GM21529 (cell line): ENCODE measurements around the gene ARHGEF10L.

ENCODE experiments used
- ATAC-seq: cut with Tn5 transposase; IDR thresholded peaks from one replicate; pipeline ENCODE4 v1.9.1; 2021; ENCODE audit not compliant: unreplicated experiment

ARHGEF10L gene

GRCh38 chr1:17568014-17568900 lies 28.8 kb downstream of the ARHGEF10L start:
- ATAC-seq, result no peak

DNA sequence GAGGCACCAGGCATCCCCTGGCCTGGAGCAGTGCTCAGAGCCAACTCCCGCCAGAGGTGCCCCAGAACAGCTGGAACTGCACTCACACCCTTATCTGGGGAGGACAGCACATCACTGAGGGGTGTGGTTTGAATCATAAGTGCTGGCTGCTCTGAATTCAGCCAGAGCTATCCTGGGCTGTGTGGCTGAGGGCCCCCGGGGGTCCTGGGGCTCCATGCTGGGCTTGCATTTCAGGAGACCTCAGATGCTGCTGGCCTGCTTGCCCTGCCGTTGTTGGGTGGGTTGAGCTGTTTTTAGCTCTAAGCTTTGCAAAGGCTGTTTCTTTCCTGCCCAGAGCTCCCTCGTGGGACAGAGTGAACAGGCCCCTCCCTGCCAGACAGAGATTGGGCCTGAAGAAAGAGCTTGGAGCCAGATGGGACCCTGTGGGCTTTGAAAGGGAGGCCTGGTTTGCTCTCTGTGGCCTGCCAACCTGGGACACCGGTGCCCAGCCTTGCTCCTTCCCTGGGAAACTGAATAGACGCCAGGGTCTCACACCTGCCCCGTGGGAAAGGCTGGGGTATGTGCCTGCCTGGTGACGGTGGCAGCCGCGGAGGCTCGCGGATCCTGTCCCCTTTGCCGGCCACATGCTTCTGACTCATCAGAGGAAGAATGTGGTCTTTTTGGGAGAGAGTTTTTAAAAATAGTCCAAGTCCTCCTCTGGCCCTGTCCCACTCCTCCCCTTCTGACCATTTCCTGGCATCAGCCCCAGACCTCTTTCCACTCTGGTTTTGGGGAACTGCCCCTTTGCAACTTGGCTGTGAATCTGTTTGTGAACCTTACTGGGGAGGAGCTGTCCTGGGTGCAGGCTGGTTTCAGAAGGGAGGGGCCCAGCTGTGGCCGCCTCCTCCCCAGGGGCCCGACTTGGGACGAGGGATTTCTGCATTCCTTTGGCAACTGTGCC lies 30.0 kb downstream of the ARHGEF10L start:
- no peak for ATAC-seq

GRCh38 chr1:17570228-17570627 lies 30.7 kb downstream of the ARHGEF10L start:
- ATAC-seq, result no peak

GRCh38 chr1:17572264-17572985 lies 32.9 kb downstream of the ARHGEF10L start:
- ATAC-seq, result no peak

DNA sequence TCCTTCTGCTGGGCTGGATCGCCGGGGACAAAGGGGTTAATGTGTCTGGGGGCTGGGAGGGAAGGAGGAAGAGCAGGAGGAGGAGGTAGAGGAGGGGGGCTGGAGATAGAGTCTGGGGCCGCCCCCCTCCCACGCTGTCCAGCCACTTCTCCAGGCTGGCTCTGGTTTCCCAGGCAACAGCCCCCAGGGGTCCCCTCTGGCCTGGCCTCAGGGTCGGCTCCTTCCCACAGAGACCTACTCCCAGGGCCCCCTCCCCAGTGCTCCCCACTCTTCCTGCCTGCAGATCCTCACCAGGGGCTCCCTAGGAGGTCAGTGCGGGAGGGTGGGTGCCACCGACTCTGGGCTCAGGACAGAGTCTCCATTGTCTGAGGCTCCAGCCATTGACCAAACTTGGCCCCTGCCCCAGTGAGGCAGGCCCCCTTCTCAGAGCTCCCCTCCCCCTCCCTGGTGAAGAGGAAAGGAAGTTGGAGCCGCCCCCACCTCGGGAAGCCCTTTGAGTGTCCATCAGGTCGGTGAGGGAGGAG lies 34.1 kb downstream of the ARHGEF10L start:
- no peak for ATAC-seq

DNA sequence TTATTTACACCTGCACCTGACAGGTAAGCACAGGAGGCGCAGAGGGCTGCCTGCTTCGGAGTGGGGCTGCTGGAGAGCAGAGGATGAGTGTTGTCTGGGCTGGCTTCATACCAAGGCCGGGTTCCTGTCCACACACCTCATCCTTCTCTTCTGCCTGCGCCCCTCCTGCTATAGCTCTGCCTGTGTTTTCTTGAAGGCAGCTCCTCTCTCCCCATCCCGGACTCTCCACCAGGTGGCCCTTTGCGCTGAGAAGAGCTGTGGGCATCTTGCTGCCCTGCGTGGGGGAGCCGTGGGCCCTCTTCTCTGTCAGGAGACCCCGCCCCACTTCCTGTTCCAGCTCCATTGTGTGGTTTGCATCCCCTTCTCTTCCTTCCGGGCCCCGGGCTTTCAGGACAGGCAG lies 35.0 kb downstream of the ARHGEF10L start:
- ATAC-seq, result no peak

DNA sequence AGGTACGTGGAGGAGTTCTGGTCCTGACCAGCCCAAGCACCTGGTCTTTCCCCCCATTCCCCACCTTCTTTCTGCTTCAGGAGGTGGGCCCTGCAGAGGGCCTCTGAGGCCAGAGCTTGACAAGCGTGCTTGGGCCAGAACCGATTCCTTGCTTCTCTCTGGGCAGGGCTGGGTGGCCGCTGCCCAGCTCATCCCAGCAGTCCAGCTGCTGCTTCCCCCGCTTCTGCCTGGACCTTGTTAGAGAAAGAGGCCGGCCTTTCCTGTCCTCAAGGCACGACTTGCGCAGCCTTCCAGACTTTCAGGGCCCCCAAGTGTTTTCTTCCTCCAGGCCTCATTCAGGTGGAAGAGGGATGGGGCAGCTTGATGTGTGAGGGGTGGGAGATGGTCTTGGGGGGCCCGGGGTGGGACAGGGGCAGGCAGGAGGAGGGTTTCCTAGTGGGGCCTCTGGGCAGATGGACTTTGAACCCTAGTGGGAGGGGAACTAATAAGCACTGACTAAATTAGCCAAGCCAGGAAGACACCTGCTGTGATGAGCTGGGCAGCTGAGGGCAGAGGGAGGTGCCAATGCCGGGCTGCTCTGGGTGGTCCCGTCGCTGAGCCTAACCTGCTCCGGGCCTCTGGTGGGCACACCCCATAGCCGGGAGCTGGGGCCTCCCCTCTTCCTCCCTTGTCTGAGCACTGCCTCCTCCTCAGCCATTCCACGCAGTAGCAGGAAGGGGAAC lies 36.5 kb downstream of the ARHGEF10L start:
- no peak for ATAC-seq

- ATAC-seq, result no peak
Observed at GRCh38 chr1:17576519-17576853, 37.0 kb downstream of the ARHGEF10L start.

DNA sequence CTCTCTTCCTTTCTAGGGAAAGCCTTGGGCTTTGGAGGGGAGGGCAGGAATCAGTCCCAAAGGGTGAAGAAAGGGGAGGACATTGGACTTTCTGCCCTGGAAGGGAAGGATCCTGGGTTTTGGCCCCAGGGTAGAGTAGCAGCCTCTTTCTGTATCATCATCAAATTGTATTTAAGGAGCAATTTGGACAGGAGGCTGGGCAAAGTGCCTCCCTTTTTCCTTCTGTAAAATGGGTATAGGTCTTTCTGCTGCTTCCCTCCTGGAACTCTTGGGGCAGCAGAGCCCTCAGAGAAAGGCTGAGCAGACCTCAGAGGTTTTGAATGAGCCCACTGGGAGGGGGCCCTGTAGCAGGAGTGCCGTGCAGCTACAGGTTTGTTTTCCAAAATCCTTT lies 38.4 kb downstream of the ARHGEF10L start:
- no peak for ATAC-seq

- no peak for ATAC-seq
Observed at GRCh38 chr1:17579951-17580939, 40.7 kb downstream of the ARHGEF10L start.

- no peak for ATAC-seq
Observed at GRCh38 chr1:17581389-17582123, 42.1 kb downstream of the ARHGEF10L start.

GRCh38 chr1:17582124-17582774 lies 42.8 kb downstream of the ARHGEF10L start:
- ATAC-seq, result no peak

DNA sequence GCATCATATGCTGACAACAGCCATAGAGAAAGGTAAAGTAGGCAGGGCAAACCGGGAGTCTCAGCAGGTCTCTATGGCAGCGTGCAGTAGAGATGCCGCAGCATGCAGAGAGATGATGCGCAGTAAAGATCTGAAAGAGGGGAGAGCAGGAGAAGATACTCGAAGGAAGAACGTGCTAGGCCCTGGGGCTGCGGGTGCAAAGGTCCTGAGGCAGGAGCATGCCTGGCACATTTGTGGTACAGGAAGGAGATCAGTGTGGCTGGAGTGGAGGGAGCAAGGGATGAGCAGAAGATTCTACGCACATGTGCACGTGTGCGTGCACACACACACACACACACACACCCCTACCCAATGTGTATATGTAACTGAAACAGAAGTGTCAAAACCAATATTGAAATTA lies 45.0 kb downstream of the ARHGEF10L start:
- no peak for ATAC-seq

DNA sequence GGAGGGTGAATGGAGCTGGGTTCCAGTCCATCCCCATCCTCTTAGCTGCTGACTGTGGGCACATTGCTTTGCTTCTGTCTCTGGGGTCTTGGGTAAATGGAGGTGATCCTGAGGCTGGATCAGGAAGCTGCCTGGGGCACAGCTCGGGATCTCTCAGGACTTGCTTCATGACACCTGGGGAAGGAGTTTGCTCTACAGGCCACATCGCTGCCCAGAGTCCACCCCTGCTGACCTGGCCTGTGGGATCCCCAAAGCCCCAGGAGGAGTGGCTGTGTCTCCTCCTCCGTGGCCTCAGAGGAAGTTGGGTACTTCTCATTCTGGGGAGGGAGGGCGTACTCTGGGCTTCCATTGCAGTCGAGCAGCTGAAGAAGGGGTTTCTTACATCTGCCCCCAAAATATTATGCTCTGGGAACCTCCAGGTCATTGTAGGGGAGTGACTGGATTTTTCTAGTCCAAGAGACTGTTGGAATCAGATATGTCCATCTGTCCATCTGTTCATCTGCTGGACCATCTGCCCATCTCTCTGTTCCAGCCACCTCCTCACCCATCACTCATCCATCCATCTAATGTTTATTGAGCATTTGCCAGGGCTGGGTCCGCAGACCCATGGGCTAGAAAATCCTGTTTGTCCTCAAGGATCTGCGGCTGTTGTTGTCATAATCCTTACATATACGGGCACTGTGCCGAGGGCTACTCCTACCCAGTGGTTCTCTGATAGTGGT lies 45.9 kb downstream of the ARHGEF10L start:
- no peak for ATAC-seq

DNA sequence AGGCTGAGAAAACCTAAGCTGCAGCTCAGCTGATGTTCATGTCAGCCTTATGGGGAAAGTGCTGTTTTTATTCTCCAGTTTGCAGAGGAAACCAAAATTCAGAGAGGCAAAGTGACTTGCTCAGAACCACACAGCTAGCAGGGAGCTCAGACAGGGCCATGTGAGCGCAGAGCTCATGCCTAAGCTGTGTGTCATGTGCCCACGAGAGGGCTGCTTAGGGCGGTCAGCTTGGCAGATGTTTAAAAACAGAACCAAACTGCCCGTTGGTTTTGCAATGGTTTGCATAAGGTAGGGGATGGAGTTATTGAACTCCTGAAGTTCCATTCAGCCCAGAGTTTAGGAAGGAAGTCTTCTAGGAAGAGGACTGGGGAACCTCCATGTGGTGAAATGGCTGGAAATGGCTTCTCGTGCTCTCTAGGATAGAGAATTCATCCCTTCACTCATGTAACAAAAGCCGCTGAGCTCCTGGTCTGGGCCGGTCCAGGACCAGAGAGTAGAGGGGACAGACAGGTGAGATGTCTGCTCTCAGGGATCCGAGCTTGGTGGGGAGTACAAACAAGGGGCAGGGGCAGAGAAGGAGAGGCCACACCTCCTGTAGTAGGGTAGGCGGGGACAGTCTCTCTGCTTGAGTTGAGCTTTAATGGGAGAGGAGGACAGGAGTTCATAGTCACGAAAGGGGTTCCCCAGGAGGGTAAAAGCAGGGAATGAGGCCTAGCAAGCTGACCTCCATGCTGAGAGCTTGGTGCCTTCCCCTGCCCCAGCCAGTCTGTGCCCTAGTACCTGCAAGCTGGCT lies 46.9 kb downstream of the ARHGEF10L start:
- ATAC-seq, result no peak

DNA sequence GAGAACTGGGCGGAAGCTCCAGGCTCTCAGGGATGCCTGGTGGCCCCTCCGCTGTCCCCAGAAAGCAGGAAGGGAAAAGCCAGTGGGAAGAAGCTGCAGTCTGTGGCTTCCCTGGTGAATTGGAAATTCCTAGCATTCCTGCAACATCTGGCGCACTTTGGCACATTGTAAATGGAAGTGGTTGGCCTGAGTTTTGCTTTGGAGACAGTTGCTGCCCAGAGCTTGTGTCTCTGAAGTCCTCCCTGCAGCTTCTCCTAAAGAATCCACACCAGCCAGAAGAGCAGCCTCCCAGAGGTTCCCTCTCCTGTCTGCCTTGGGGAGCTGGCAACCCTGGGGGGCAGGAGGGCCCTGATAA lies 48.2 kb downstream of the ARHGEF10L start:
- ATAC-seq, result no peak
